IMR-90 (cell line): ENCODE results near the gene TPSG1. TPM values are rescaled to one million over a fixed set of nuclear protein-coding genes. Genes with fewer than 3 reads are reported as not detected.

Experiments
- ATAC-seq: fragments of 200-7000 bp; cut with Tn5 transposase; 2 replicates; pipeline ENCODE4 v1.9.1; 2020; ENCODE audit warnings: low read depth, mild to moderate bottlenecking, moderate library complexity
- BruUV-seq: library from RNA; stranded (reverse); fragments of 400-500 nt; replicated peaks from 2 replicates; lab custom pipeline; 2021; lab: Mats Ljungman, UMichigan
- CTCF ChIA-PET: fragments of 300-600 bp; formaldehyde crosslinking; extraction: SDS; loops from one replicate; lab custom pipeline; 2021; ENCODE audit warnings: antibody characterized with exemption; lab: Yijun Ruan, JAX
- POLR2A ChIA-PET: fragments of 300-600 bp; sonication (Branson Sonifier 250); formaldehyde crosslinking; loops from one replicate; lab custom pipeline; 2022; ENCODE audit warnings: antibody characterized with exemption; ENCODE audit not compliant: unreplicated experiment; lab: Charles Lee
- DNase-seq: peaks from one replicate; pipeline ENCODE4 v3.0.0; 2013
- H2AFZ ChIP-seq: replicated peaks from 2 replicates; pipeline ENCODE3; 2013; ENCODE audit warnings: low read length, mild to moderate bottlenecking; ENCODE audit not compliant: poor library complexity
- H2AK5ac ChIP-seq: 2 replicates; pipeline ENCODE4 v1.6.1; 2013; ENCODE audit warnings: low read depth, low read length, inconsistent platforms
- H2AK9ac ChIP-seq: replicated peaks from 2 replicates; pipeline ENCODE3; 2013; ENCODE audit warnings: mild to moderate bottlenecking, low read depth, low read length, moderate library complexity; ENCODE audit not compliant: poor library complexity
- H2BK120ac ChIP-seq: 2 replicates; pipeline ENCODE4 v1.6.1; 2013; ENCODE audit warnings: low read depth, low read length, inconsistent platforms
- H2BK15ac ChIP-seq: 3 replicates; pipeline ENCODE4 v1.6.1; 2013; ENCODE audit warnings: low read depth, low read length, inconsistent platforms
- H2BK20ac ChIP-seq: 2 replicates; pipeline ENCODE4 v1.6.1; 2013; ENCODE audit warnings: low read depth, mild to moderate bottlenecking, inconsistent platforms, low read length, moderate library complexity
- H2BK5ac ChIP-seq: 2 replicates; pipeline ENCODE4 v1.6.1; 2013; ENCODE audit warnings: mild to moderate bottlenecking, low read depth, low read length, inconsistent platforms; ENCODE audit not compliant: poor library complexity, severe bottlenecking
- H3K14ac ChIP-seq: replicated peaks from 2 replicates; pipeline ENCODE4 v1.6.1; 2013; ENCODE audit warnings: low read depth, low read length, inconsistent platforms
- H3K18ac ChIP-seq: 2 replicates; pipeline ENCODE4 v1.6.1; 2013; ENCODE audit warnings: low read depth, low read length, control low read depth
- H3K23ac ChIP-seq: 2 replicates; pipeline ENCODE4 v1.6.1; 2013; ENCODE audit warnings: low read depth, low read length, inconsistent platforms
- H3K27ac ChIP-seq: 2 replicates; pipeline ENCODE4 v1.5.1; 2013; ENCODE audit warnings: mild to moderate bottlenecking, control low read depth, low read length; ENCODE audit not compliant: insufficient read depth
- H3K27me3 ChIP-seq: 2 replicates; pipeline ENCODE4 v1.6.1; 2013; ENCODE audit warnings: low read length; ENCODE audit not compliant: control insufficient read depth, insufficient read depth
- H3K36me3 ChIP-seq: 2 replicates; pipeline ENCODE4 v1.6.1; 2013; ENCODE audit warnings: low read length, mixed read lengths; ENCODE audit not compliant: control insufficient read depth, insufficient read depth
- H3K4ac ChIP-seq: 2 replicates; pipeline ENCODE4 v1.6.1; 2013; ENCODE audit warnings: low read depth, low read length, inconsistent platforms
- H3K4me1 ChIP-seq: 2 replicates; pipeline ENCODE4 v1.6.1; 2013; ENCODE audit warnings: low read length, mixed read lengths; ENCODE audit not compliant: control insufficient read depth, insufficient read depth
- H3K4me2 ChIP-seq: 2 replicates; pipeline ENCODE4 v1.6.1; 2013; ENCODE audit warnings: low read depth, mild to moderate bottlenecking, control low read depth, low read length, moderate library complexity
- H3K4me3 ChIP-seq: 2 replicates; pipeline ENCODE4 v1.5.1; 2013; ENCODE audit warnings: low read depth, mild to moderate bottlenecking, control low read depth, low read length, moderate library complexity; ENCODE audit not compliant: insufficient read depth
- H3K56ac ChIP-seq: 2 replicates; pipeline ENCODE4 v1.6.1; 2013; ENCODE audit warnings: low read length, inconsistent platforms; ENCODE audit not compliant: insufficient read depth; ENCODE audit errors: extremely low read depth
- H3K79me1 ChIP-seq, 2 experiments: 2 replicates each; pipeline ENCODE4 v1.6.1; 2013; ENCODE audit warnings: low read length in 2 of 2, inconsistent platforms in 1 of 2, low read depth in 1 of 2
- H3K9ac ChIP-seq: 2 replicates; pipeline ENCODE4 v1.6.1; 2013; ENCODE audit warnings: low read depth, low read length, control low read depth
- H3K9me1 ChIP-seq: 2 replicates; pipeline ENCODE4 v1.6.1; 2013; ENCODE audit warnings: low read length, inconsistent platforms; ENCODE audit not compliant: insufficient read depth
- H3K9me3 ChIP-seq: 2 replicates; pipeline ENCODE4 v1.6.1; 2013; ENCODE audit warnings: low read length; ENCODE audit not compliant: control insufficient read depth, insufficient read depth
- H4K20me1 ChIP-seq: 2 replicates; pipeline ENCODE4 v1.6.1; 2013; ENCODE audit warnings: low read length, inconsistent platforms; ENCODE audit not compliant: insufficient read depth
- H4K5ac ChIP-seq: 2 replicates; pipeline ENCODE4 v1.6.1; 2013; ENCODE audit warnings: mild to moderate bottlenecking, low read depth, low read length, control low read depth
- H4K8ac ChIP-seq, 2 experiments: 2 replicates each; pipeline ENCODE4 v1.6.1; 2013; ENCODE audit warnings: low read depth in 2 of 2, low read length in 2 of 2, control low read depth in 1 of 2, inconsistent platforms in 1 of 2
- H4K91ac ChIP-seq: 2 replicates; pipeline ENCODE4 v1.6.1; 2013; ENCODE audit warnings: low read depth, low read length, inconsistent platforms; ENCODE audit not compliant: insufficient read depth
- CEBPB ChIP-seq: IDR thresholded peaks from 2 replicates; pipeline ENCODE4 v1.6.1; 2012; ENCODE audit warnings: low read depth, low read length, improper control_type of control experiment
- CHD1 ChIP-seq: IDR thresholded peaks from 2 replicates; pipeline ENCODE4 v1.6.1; 2012; ENCODE audit warnings: low read depth, low read length, improper control_type of control experiment
- FOS ChIP-seq: fragments of 150-350 bp; IDR thresholded peaks from 2 replicates; pipeline ENCODE4 v1.6.1; 2016; ENCODE audit warnings: low read depth, low read length
- MAZ ChIP-seq: IDR thresholded peaks from 2 replicates; pipeline ENCODE4 v1.6.1; 2012; ENCODE audit warnings: low read depth, mild to moderate bottlenecking, low read length, improper control_type of control experiment, moderate library complexity, borderline replicate concordance
- NFE2L2 ChIP-seq: fragments of 150-350 bp; IDR thresholded peaks from 2 replicates; pipeline ENCODE4 v1.6.1; 2016; ENCODE audit warnings: low read depth, mild to moderate bottlenecking, low read length
- RAD21 ChIP-seq: IDR thresholded peaks from 2 replicates; pipeline ENCODE4 v1.6.1; 2012; ENCODE audit warnings: low read length, improper control_type of control experiment
- RCOR1 ChIP-seq: IDR thresholded peaks from 2 replicates; pipeline ENCODE4 v1.6.1; 2012; ENCODE audit warnings: mild to moderate bottlenecking, low read length, improper control_type of control experiment; ENCODE audit not compliant: insufficient replicate concordance
- RFX5 ChIP-seq: IDR thresholded peaks from 2 replicates; pipeline ENCODE4 v1.8.0; 2012; ENCODE audit warnings: low read depth, mild to moderate bottlenecking, low read length, moderate library complexity
- WGBS, 2 experiments: methylation state at CpG; one replicate each; pipeline versions ENCODE4 v1.1.5 to v1.1.7; 2013; ENCODE audit warnings: missing lambda C conversion rate in 2 of 2; ENCODE audit not compliant: insufficient read length in 1 of 2; ENCODE audit errors: extremely low coverage in 2 of 2; 5-methylcytosine and 5-hydroxymethylcytosine counted together
- dilution Hi-C: fragments of 300-500 bp; cut with HindIII; formaldehyde crosslinking; loops from one replicate; pipeline ENCODE4 v1.14.3; 2018; ENCODE audit warnings: low sequenced_read_pairs; ENCODE audit not compliant: unreplicated experiment
- in situ Hi-C: fragments of 300-500 bp; cut with MboI; formaldehyde crosslinking; loops from 3 replicates; pipeline ENCODE4 v1.14.3; 2019; ENCODE audit warnings: low sequenced_read_pairs, inconsistent platforms, mixed read lengths
- intact Hi-C: fragments of 100-400 bp; cut with micrococcal nuclease; formaldehyde crosslinking; loops from 2 replicates; pipeline ENCODE4 v1.10.0; 2022
- polyA plus RNA-seq, 3 experiments: library from polyadenylated mRNA; depleted of rRNA; stranded (reverse); fragments of >200 nt; gene quantifications; 2 replicates each; pipeline ENCODE4 v1.2.3, GENCODE V29; 2012; ENCODE audit warnings: low replicate concordance in 1 of 3
- total RNA-seq: library from RNA; depleted of rRNA; stranded (reverse); fragments of >200 nt; gene quantifications from 2 replicates; pipeline ENCODE4 v1.2.3, GENCODE V29; 2012
- TF ChIP-seq, protein P1 (sequence below): fragments of 150-350 bp; IDR thresholded peaks from 2 replicates; pipeline ENCODE4 v1.6.1; 2016; ENCODE audit warnings: low read depth, mild to moderate bottlenecking, low read length, moderate library complexity, borderline replicate concordance
- TF ChIP-seq, protein P2 (sequence below): fragments of 150-350 bp; IDR thresholded peaks from 2 replicates; pipeline ENCODE4 v1.6.1; 2017; ENCODE audit warnings: mild to moderate bottlenecking, antibody characterized with exemption, low read length, low read depth

TPSG1 gene
- total and polyA plus RNA-seq, 2 of the 4 experiments (the other 2 are of a cell fraction) = not detected

DNA sequence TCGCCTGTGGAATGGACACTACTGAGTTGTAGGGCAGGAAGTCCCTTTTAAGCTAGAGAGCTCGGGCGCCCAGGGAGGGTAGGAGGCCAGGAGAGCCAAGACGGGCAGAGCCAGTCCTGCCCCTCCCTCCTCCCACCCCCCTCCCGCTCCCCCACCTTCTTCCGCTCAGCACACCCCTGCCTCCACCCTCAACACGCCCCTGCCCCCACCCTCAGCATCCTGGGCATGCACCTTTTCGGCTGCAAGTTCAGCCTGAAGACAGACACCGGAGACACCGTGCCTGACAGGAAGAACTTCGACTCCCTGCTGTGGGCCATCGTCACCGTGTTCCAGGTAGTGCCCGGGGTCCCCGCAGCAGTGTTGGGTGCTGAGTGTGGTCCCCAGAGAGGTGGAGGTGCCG lies 18.3 kb downstream of the TPSG1 start:
- Histone ChIP-seq H3K18ac (no peak overlapping the region), H2BK5ac (no peak overlapping the region), H3K79me1 (no peaks in the 10 kb centered on the region), H2AK9ac (no peak overlapping the region), H4K91ac (no peak overlapping the region), H3K9me3 (no peaks in the 10 kb centered on the region), H3K27ac (no peak overlapping the region), H3K4me3 (no peak overlapping the region), H2AFZ (no peak overlapping the region), H2BK15ac (no peak overlapping the region), H3K9ac (no peak overlapping the region), H3K23ac (no peak overlapping the region), H3K9me1 (no peaks in the 10 kb centered on the region), H4K8ac (no peak overlapping the region), H2BK20ac (no peak overlapping the region), H2BK120ac (no peak overlapping the region), H3K4me1 (no peaks in the 10 kb centered on the region), H3K14ac (no peak overlapping the region), H4K5ac (no peak overlapping the region), H3K4ac (no peak overlapping the region), H3K56ac (no peak overlapping the region), H4K20me1 (no peaks in the 10 kb centered on the region), H3K36me3 (no peaks in the 10 kb centered on the region; the same call in 1 of the 2 replicates), H3K27me3 (no peaks in the 10 kb centered on the region), H2AK5ac (no peak overlapping the region), H3K4me2 (no peak overlapping the region)
- ChIA-PET CTCF (no interaction called here), POLR2A (no interaction called here)
- DNase-seq (no peak), ATAC-seq (no peak)
- 59% methylated on average over 4 of the region's 16 CpGs; no CpG with 5 or more reads in 1 of the 2 experiments for WGBS, 2 experiments
- TF ChIP-seq, protein P1, sequence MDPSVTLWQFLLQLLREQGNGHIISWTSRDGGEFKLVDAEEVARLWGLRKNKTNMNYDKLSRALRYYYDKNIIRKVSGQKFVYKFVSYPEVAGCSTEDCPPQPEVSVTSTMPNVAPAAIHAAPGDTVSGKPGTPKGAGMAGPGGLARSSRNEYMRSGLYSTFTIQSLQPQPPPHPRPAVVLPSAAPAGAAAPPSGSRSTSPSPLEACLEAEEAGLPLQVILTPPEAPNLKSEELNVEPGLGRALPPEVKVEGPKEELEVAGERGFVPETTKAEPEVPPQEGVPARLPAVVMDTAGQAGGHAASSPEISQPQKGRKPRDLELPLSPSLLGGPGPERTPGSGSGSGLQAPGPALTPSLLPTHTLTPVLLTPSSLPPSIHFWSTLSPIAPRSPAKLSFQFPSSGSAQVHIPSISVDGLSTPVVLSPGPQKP = no peak
- TF ChIP-seq, protein P2, sequence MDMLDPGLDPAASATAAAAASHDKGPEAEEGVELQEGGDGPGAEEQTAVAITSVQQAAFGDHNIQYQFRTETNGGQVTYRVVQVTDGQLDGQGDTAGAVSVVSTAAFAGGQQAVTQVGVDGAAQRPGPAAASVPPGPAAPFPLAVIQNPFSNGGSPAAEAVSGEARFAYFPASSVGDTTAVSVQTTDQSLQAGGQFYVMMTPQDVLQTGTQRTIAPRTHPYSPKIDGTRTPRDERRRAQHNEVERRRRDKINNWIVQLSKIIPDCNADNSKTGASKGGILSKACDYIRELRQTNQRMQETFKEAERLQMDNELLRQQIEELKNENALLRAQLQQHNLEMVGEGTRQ = no peak
- no peak for TF ChIP-seq RAD21
- no peak for TF ChIP-seq CHD1
- TF ChIP-seq NFE2L2 = no peak
- TF ChIP-seq RCOR1 = no peak
- no peak for TF ChIP-seq CEBPB
- no peak for TF ChIP-seq MAZ
- no peak for TF ChIP-seq RFX5
- TF ChIP-seq FOS = no peak
- dilution Hi-C loops (no loop called here), intact Hi-C loops (no loop called here), in situ Hi-C loops (loop anchor here (25.0 kb wide), 1 partner anchor 394 kb away; the partner anchor contains the start of gene GNG13)
- no TSS peak for BruUV-seq
